Measurements from ENCODE around the gene MYO10. TPM values are rescaled to one million over a fixed set of nuclear protein-coding genes. Genes with fewer than 3 reads are reported as not detected.

The MYO10 gene
- total and polyA plus RNA-seq, 2 experiments from 2014 or later, result 119 to 276 TPM

GRCh38 chr5:16853518-16853917, 82.6 kb downstream of the MYO10 start (continued):
- TF ChIP-seq REST (IDR thresholded peaks at IDR 0.05; ENCODE audit: unreplicated experiment) (no peak), STAT1 (IDR thresholded peaks at IDR 0.05; ENCODE audit: unreplicated experiment) (no peak)

- H3K4me2 ChIP-seq, result no peak overlapping the region
- H3K4me3 Mint-ChIP-seq, result no peak overlapping the region
- H3K4me1 Mint-ChIP-seq, result peaks cover 32% of the 10 kb centered on the region
- TF ChIP-seq ZNF114 (CRISPR knock-in tag; IDR thresholded peaks at IDR 0.05) (no peak), EZH2 (IDR thresholded peaks at IDR 0.05; ENCODE audit: low read depth, unreplicated experiment) (no peak), NANOG (IDR thresholded peaks at IDR 0.05; ENCODE audit: borderline replicate concordance) (no peak)
- no peaks in the 10 kb centered on the region for H3F3A ChIP-seq (replicated peaks; ENCODE audit: low read depth)
- peak overlapping the region; percentile 71; the same call in 1 of the 2 replicates for H3K27ac Mint-ChIP-seq
- no peaks in the 10 kb centered on the region for H3K27me3 ChIP-seq (ENCODE audit: insufficient read depth)
- H3K9me2 ChIP-seq (ENCODE audit: insufficient read depth), result no peaks in the 10 kb centered on the region
- H3K4me3 ChIP-seq, result no peak overlapping the region
- no peaks in the 10 kb centered on the region; the same call in 1 of the 2 replicates for H4K20me1 ChIP-seq (replicated peaks; ENCODE audit: insufficient read depth)
- DNase-seq (ENCODE audit: low spot score) (no peak), ATAC-seq (no peak)
- H3K27ac ChIP-seq (ENCODE audit: low read depth), result peak overlapping the region; percentile 73; the same call in 1 of the 2 replicates
- peaks cover 16% of the 10 kb centered on the region for H3K79me2 ChIP-seq (replicated peaks; ENCODE audit: insufficient read depth)
- no peak overlapping the region for H2AFZ ChIP-seq
- H3K27me3 Mint-ChIP-seq (ENCODE audit: insufficient read depth, low read depth, poor library complexity), result peaks cover 2% of the 10 kb centered on the region
- H3K36me3 ChIP-seq (ENCODE audit: insufficient read depth), result no peaks in the 10 kb centered on the region
- H3K36me3 Mint-ChIP-seq (ENCODE audit: low read depth), result no peaks in the 10 kb centered on the region
- peaks cover 23% of the 10 kb centered on the region for H3K4me1 ChIP-seq (ENCODE audit: insufficient read depth)
- H3K9me3 Mint-ChIP-seq, result no peaks in the 10 kb centered on the region
These were observed 83.7 kb downstream of the MYO10 start for GRCh38 chr5:16852251-16853005.

- Mint-ChIP-seq H3K9me3 (no peaks in the 10 kb centered on the region), H3K4me1 (peaks cover 22% of the 10 kb centered on the region), H3K36me3 (ENCODE audit: low read depth) (no peaks in the 10 kb centered on the region), H3K27me3 (ENCODE audit: insufficient read depth, low read depth, poor library complexity) (peaks cover 2% of the 10 kb centered on the region), H3K27ac (no peak overlapping the region), H3K4me3 (no peak overlapping the region)
- H3K4me1 ChIP-seq (ENCODE audit: insufficient read depth), result 0 out of 2 replicates have a peak, but pooled peaks cover 4% of the 10 kb centered on the region
- no peak overlapping the region for H3K4me2 ChIP-seq
- no peak overlapping the region for H2AFZ ChIP-seq
- H3K27me3 ChIP-seq (ENCODE audit: insufficient read depth), result no peaks in the 10 kb centered on the region
- H3K36me3 ChIP-seq (ENCODE audit: insufficient read depth), result no peaks in the 10 kb centered on the region
- H3K4me3 ChIP-seq, result no peak overlapping the region
- H3K9me2 ChIP-seq (ENCODE audit: insufficient read depth), result no peaks in the 10 kb centered on the region
- H3F3A ChIP-seq (replicated peaks; ENCODE audit: low read depth), result no peaks in the 10 kb centered on the region
- DNase-seq (ENCODE audit: low spot score) (no peak), ATAC-seq (no peak)
- H3K79me2 ChIP-seq (replicated peaks; ENCODE audit: insufficient read depth), result peaks cover 10% of the 10 kb centered on the region; the same call in 1 of the 2 replicates
- no peak overlapping the region for H3K27ac ChIP-seq (ENCODE audit: low read depth)
- H4K20me1 ChIP-seq (replicated peaks; ENCODE audit: insufficient read depth), result no peaks in the 10 kb centered on the region; the same call in 1 of the 2 replicates
- TF ChIP-seq ZNF114 (CRISPR knock-in tag; IDR thresholded peaks at IDR 0.05), result no peak
- no peak for TF ChIP-seq REST (IDR thresholded peaks at IDR 0.05; ENCODE audit: unreplicated experiment)
- no peak for TF ChIP-seq POLR2AphosphoS5 (IDR thresholded peaks at IDR 0.05; ENCODE audit: low read depth)
These were observed 86.3 kb downstream of the MYO10 start for GRCh38 chr5:16849775-16850174.

Data from GM23338 (cell line).